HG03354 (cell line): Measurements from ENCODE around the gene EMILIN2.
"Not testable (repeated sequence)": the region's sequence is repeated elsewhere in the genome, so short reads cannot be mapped to it uniquely, and the experiment has no call there.

Experiments
- ATAC-seq: cut with Tn5 transposase; IDR thresholded peaks from one replicate; pipeline ENCODE4 v1.9.1; 2021; ENCODE audit warnings: mild to moderate bottlenecking; ENCODE audit not compliant: unreplicated experiment, poor library complexity, severe bottlenecking

The EMILIN2 gene

GRCh38 chr18:2840521-2840920 is 6.3 kb upstream of the EMILIN2 start:
- ATAC-seq: no peak

- ATAC-seq: no peak
These were observed 3.7 kb upstream of the EMILIN2 start for GRCh38 chr18:2843146-2843545.

- ATAC-seq: no peak
These were observed 1.6 kb upstream of the EMILIN2 start for GRCh38 chr18:2845172-2845571.

- peak; percentile 46 for ATAC-seq
These were observed 776 bp downstream of the EMILIN2 start for GRCh38 chr18:2847317-2848246.

GRCh38 chr18:2848247-2849246 is 1.7 kb downstream of the EMILIN2 start:
- ATAC-seq: no peak

GRCh38 chr18:2850816-2851215 is 4.0 kb downstream of the EMILIN2 start:
- no peak for ATAC-seq

GRCh38 chr18:2851771-2852170 is 5.0 kb downstream of the EMILIN2 start:
- ATAC-seq: no peak

GRCh38 chr18:2852460-2852859 is 5.7 kb downstream of the EMILIN2 start:
- not testable (repeated sequence) for ATAC-seq

GRCh38 chr18:2853173-2853925 is 6.5 kb downstream of the EMILIN2 start:
- ATAC-seq: no peak

GRCh38 chr18:2853926-2854664 is 7.3 kb downstream of the EMILIN2 start:
- ATAC-seq: no peak

- ATAC-seq: no peak
These were observed 8.1 kb downstream of the EMILIN2 start for GRCh38 chr18:2854875-2855274.

GRCh38 chr18:2855560-2856350 is 8.9 kb downstream of the EMILIN2 start:
- ATAC-seq: no peak

GRCh38 chr18:2856547-2857170 is 9.9 kb downstream of the EMILIN2 start:
- no peak for ATAC-seq

GRCh38 chr18:2857491-2858131 is 10.8 kb downstream of the EMILIN2 start:
- no peak for ATAC-seq

- not testable (repeated sequence) for ATAC-seq
These were observed 13.6 kb downstream of the EMILIN2 start for GRCh38 chr18:2860397-2860796.

- ATAC-seq: not testable (repeated sequence)
These were observed 17.2 kb downstream of the EMILIN2 start for GRCh38 chr18:2863997-2864396.

GRCh38 chr18:2866465-2866864 is 19.7 kb downstream of the EMILIN2 start:
- not testable (repeated sequence) for ATAC-seq
